DND-41 (cell line): ENCODE measurements around the gene XPA.

Experiments
- ATAC-seq: fragments of 200-7000 bp; cut with Tn5 transposase; 3 replicates; pipeline ENCODE4 v1.9.1; 2021; ENCODE audit warnings: low read depth; ENCODE audit not compliant: insufficient read depth
- DNase-seq: peaks from one replicate; pipeline ENCODE4 v3.0.0-alpha.2; 2020
- H2AFZ ChIP-seq: 2 replicates; pipeline ENCODE4 v1.6.0; 2012; ENCODE audit warnings: low read depth, low read length
- H3K27ac ChIP-seq: 2 replicates; pipeline ENCODE4 v1.5.1; 2012; ENCODE audit warnings: low read length, inconsistent platforms
- H3K27me3 ChIP-seq: fragments of 200-600 bp; sonication (generic); 2 replicates; pipeline ENCODE4 v1.6.0; 2012; ENCODE audit warnings: low read length, mild to moderate bottlenecking, inconsistent platforms; ENCODE audit not compliant: insufficient read depth, poor library complexity
- H3K36me3 ChIP-seq: 2 replicates; pipeline ENCODE4 v1.5.1; 2012; ENCODE audit warnings: low read length, inconsistent platforms; ENCODE audit not compliant: insufficient read depth
- H3K4me1 ChIP-seq: 2 replicates; pipeline ENCODE4 v1.5.1; 2012; ENCODE audit warnings: mild to moderate bottlenecking, low read length; ENCODE audit not compliant: insufficient read depth
- H3K4me2 ChIP-seq: 2 replicates; pipeline ENCODE4 v1.6.0; 2012; ENCODE audit warnings: mild to moderate bottlenecking, moderate library complexity, low read length, inconsistent platforms; ENCODE audit not compliant: insufficient read depth
- H3K4me3 ChIP-seq, 2 experiments: fragments of 200-600 bp in 1 of 2; shearing (Covaris generic) in 1 of 2; 2 replicates each; pipeline ENCODE4 v1.5.1; 2012 to 2016; ENCODE audit warnings: inconsistent platforms in 2 of 2, low read length in 2 of 2, mild to moderate bottlenecking in 2 of 2, low read depth in 1 of 2, moderate library complexity in 1 of 2
- H3K79me2 ChIP-seq: 2 replicates; pipeline ENCODE4 v1.6.0; 2012; ENCODE audit warnings: low read length, inconsistent platforms; ENCODE audit not compliant: insufficient read depth
- H3K9ac ChIP-seq: 2 replicates; pipeline ENCODE4 v1.6.0; 2012; ENCODE audit warnings: low read depth, mild to moderate bottlenecking, inconsistent platforms, low read length, moderate library complexity
- H3K9me3 ChIP-seq: 2 replicates; pipeline ENCODE4 v1.5.1; 2012; ENCODE audit warnings: low read length, moderate library complexity, mild to moderate bottlenecking, inconsistent platforms; ENCODE audit not compliant: insufficient read depth, severe bottlenecking
- H4K20me1 ChIP-seq: 2 replicates; pipeline ENCODE4 v1.6.0; 2012; ENCODE audit warnings: low read length; ENCODE audit not compliant: insufficient read depth
- EZH2 ChIP-seq: IDR thresholded peaks from 3 replicates; pipeline ENCODE4 v1.6.1; 2012; ENCODE audit warnings: borderline replicate concordance, low read depth, mild to moderate bottlenecking, moderate library complexity, low read length, inconsistent platforms; ENCODE audit not compliant: severe bottlenecking
- TF ChIP-seq, protein P1 (sequence below): IDR thresholded peaks from 2 replicates; pipeline ENCODE4 v1.5.1; 2012; ENCODE audit warnings: borderline replicate concordance, low read length, moderate library complexity, mild to moderate bottlenecking; ENCODE audit not compliant: poor library complexity, severe bottlenecking; ENCODE audit errors: extremely low read depth

The XPA gene

DNA sequence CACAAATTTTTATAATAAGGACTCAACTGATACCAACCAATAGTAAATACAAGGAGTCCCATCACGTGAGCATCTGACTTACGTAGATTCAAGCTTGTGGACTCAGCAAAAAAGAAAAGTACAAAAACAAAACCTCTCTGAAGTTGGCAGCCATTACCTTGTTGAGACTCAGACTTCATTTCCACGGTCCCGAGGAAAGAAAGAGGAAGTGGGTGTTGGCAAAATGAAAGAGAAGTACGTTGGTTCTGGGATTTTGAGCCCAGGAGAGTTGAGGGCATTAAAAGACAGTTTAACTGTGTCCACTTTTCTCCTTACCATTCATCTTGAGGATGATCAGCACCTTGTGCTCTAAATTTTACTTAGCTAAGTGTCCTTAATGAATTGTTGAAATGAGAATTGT, 36.8 kb downstream of the XPA start:
- H3K4me3 ChIP-seq = no peak overlapping the region
- no peaks in the 10 kb centered on the region for H3K4me1 ChIP-seq
- H3K9me3 ChIP-seq = no peaks in the 10 kb centered on the region
- no peak overlapping the region for H3K27ac ChIP-seq
- ATAC-seq (no peak), DNase-seq (no peak)
- H3K4me2 ChIP-seq = no peak overlapping the region
- H3K36me3 ChIP-seq = peaks cover 90% of the 10 kb centered on the region
- H3K79me2 ChIP-seq = no peaks in the 10 kb centered on the region
- no peaks in the 10 kb centered on the region for H4K20me1 ChIP-seq
- no peak overlapping the region for H3K9ac ChIP-seq
- no peaks in the 10 kb centered on the region for H3K27me3 ChIP-seq
- H2AFZ ChIP-seq = no peak overlapping the region
- no peak for TF ChIP-seq EZH2
- TF ChIP-seq, protein P1, sequence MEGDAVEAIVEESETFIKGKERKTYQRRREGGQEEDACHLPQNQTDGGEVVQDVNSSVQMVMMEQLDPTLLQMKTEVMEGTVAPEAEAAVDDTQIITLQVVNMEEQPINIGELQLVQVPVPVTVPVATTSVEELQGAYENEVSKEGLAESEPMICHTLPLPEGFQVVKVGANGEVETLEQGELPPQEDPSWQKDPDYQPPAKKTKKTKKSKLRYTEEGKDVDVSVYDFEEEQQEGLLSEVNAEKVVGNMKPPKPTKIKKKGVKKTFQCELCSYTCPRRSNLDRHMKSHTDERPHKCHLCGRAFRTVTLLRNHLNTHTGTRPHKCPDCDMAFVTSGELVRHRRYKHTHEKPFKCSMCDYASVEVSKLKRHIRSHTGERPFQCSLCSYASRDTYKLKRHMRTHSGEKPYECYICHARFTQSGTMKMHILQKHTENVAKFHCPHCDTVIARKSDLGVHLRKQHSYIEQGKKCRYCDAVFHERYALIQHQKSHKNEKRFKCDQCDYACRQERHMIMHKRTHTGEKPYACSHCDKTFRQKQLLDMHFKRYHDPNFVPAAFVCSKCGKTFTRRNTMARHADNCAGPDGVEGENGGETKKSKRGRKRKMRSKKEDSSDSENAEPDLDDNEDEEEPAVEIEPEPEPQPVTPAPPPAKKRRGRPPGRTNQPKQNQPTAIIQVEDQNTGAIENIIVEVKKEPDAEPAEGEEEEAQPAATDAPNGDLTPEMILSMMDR = no peak

DNA sequence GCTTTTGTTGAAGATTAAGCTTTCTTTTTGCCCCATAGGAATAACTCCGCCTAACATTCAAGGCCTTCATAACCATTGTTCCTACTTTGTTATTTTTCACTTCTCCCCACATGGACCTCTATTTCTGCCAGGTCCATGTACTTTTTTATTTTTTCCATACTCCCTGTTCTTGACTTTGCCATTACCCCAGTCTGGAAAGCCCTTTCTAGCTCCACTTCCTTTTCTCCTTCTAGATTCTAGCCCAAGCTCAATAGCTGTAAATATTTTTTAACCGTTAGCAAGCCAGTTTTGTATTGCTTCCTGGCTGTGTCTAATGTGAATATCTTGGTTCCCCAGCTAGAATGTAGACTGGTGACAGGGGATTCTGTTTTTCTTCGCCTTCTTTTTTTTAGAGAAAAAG, 37.4 kb downstream of the XPA start:
- no peak for TF ChIP-seq EZH2
- TF ChIP-seq, protein P1 = no peak
- Histone ChIP-seq H3K9me3 (no peaks in the 10 kb centered on the region), H3K4me1 (no peaks in the 10 kb centered on the region), H3K4me2 (no peak overlapping the region), H3K36me3 (peaks cover 90% of the 10 kb centered on the region), H3K4me3 (no peak overlapping the region), H3K27me3 (no peaks in the 10 kb centered on the region), H3K27ac (no peak overlapping the region), H3K9ac (no peak overlapping the region), H2AFZ (no peak overlapping the region), H3K79me2 (no peaks in the 10 kb centered on the region), H4K20me1 (no peaks in the 10 kb centered on the region)
- ATAC-seq = no peak
- DNase-seq = no peak

DNA sequence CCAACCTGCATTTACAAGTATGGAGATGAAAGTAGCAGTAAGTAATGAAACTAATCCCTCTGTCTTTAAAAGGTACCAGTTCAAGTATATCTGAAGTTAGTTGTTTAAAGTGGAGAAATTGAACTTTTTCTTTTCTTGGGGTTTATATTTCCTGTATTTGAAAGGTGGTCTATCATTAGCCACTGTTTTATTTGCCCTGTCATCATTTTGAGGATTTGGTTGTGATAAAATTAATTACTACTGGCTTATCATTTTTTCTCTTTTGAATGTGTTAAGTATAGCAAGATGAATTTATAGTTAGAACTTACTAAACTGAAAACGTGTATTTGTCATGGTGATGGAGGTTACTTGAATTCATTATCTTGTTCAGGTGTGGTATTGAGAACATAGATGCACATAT, 38.4 kb downstream of the XPA start:
- Histone ChIP-seq H3K4me3 (no peak overlapping the region), H3K9me3 (no peaks in the 10 kb centered on the region), H3K27me3 (no peaks in the 10 kb centered on the region), H3K4me1 (no peaks in the 10 kb centered on the region), H4K20me1 (no peaks in the 10 kb centered on the region), H3K9ac (no peak overlapping the region), H3K4me2 (no peak overlapping the region), H2AFZ (no peak overlapping the region), H3K36me3 (peaks cover 90% of the 10 kb centered on the region), H3K27ac (no peak overlapping the region), H3K79me2 (no peaks in the 10 kb centered on the region)
- DNase-seq (no peak), ATAC-seq (no peak)
- TF ChIP-seq EZH2 = no peak
- TF ChIP-seq, protein P1 = no peak

DNA sequence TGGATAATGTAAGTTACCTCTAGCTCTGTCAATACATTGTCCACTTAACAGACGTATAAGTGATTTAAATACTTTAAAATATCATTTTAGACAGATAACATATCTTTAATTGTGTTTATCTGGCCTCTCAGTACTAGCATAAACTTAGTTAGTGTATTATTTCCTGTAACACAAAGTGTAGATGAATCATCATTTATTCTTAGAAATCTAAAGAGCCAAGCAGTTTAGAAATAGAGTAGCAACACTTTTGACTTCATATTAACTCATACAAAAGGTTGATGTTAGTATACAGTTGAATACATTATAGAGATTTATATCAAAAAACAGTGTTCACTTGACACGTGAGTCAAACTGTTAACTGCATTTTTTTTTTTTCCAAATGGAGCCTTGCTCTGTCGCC, 45.5 kb downstream of the XPA start:
- TF ChIP-seq, protein P1 = no peak
- no peak for TF ChIP-seq EZH2
- H3K27me3 ChIP-seq = no peaks in the 10 kb centered on the region
- no peak overlapping the region for H3K4me2 ChIP-seq
- no peaks in the 10 kb centered on the region for H3K79me2 ChIP-seq
- no peaks in the 10 kb centered on the region for H3K4me1 ChIP-seq
- no peaks in the 10 kb centered on the region for H3K9me3 ChIP-seq
- no peak overlapping the region for H2AFZ ChIP-seq
- no peak overlapping the region for H3K27ac ChIP-seq
- H3K9ac ChIP-seq = no peak overlapping the region
- ATAC-seq = no peak
- H4K20me1 ChIP-seq = no peaks in the 10 kb centered on the region; the same call in 1 of the 2 replicates
- peaks cover 92% of the 10 kb centered on the region for H3K36me3 ChIP-seq
- DNase-seq = no peak
- no peak overlapping the region for H3K4me3 ChIP-seq
